GM10847 (cell line): ENCODE results near the gene RALGAPA1.

Experiments
- POLR2A ChIP-seq: IDR thresholded peaks from 2 replicates; pipeline ENCODE4 v1.6.1; 2011; ENCODE audit not compliant: insufficient read length; ENCODE audit errors: extremely low read depth

RALGAPA1 gene

DNA sequence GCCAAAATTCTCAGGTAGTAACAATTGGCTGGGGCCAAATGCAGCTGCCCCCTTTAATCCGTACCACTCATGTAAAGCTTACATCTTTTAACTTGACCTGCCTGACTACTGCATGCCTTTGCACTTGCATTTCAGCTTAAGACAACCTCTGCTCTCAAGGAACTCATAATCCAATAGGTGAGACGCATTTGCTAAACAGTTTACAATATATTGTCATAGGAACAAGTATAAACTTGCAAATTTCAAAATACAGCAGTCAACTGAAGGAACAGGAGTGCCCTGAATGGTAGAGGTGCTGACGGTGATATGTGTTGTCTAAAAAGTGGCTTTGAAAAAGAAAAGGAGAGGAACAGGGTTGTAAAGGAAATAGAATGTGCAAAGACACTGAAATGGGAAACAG lies 13.4 kb upstream of the RALGAPA1 start:
- no peak for TF ChIP-seq POLR2A

DNA sequence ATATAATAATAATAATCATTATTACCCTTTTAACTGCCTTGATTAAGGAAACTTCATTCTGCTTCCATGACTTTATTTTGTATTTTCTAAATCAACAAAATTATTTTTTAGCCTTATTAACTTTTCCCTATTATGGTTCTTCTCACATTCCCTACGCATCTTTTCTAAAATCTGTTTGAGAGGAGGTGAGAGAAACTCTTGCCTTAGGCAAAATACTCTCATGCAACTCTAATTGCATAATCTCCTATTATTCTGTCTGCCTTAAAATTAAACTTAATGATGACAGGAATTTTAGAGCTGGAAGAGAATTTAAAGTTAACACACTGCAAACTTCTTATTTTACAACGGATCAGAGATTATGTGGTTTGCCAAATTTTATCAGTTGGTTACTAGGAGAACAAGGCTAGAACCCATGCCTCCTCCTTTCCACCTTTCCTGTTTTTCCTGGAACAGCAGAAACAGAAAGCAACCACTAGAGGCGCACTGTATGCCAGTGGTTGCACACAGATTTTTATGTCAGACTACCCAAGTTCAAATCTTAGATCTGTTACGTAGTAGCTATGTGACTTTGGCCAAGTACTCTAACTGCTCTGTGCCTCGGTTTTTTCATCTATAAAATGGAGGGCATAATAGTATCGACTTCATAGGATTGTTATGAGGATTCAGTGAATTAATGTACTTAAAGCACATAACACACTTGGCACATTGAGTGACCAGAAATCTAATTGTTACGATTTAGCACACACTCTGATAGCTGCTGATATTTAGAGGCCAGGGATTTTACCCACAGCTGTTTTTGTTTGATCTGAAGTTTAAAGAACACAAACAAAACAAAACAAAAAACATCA lies 12.7 kb upstream of the RALGAPA1 start:
- TF ChIP-seq POLR2A, result no peak

DNA sequence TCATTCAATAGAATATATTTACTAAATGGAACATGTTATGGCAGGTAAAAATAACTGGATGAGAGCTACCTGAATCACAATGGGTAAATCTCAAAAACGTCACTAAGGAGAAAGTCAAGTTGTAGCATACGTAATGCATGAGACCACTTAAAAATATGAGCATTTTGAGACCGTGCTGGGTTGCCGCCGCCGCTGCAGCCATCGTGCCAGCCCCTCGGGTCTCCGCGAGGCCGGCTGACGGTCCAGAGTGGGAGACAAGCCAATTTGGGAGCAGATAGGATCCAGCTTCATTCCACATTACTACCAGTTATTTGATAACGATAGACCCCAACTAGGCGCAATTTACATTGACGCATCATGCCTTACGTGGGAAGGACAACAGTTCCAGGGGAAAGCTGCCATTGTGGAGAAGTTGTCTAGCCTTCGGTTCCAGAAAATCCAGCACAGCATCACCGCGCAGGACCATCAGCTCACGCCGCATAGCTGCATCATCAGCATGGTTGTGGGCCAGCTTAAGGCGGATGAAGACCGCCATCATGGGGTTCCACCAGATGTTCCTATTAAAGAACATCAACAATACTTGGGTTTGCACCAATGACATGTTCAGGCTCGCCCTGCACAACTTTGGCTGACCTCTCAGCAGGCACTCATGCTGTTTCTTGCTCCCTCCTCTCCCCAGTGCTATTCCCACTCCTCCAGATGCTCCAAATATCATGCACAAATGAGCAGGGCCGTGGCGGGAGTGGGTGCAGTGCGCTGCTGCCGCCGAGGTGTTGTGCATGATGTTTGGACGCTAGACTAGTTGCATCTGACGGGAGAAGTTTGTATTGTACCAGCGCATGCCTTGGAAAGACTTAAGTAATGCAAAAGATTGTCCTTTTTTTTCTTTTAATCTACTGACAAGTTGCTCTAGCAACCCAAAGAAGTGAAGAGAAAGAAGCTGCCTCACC lies 10.8 kb upstream of the RALGAPA1 start:
- TF ChIP-seq POLR2A, result no peak

DNA sequence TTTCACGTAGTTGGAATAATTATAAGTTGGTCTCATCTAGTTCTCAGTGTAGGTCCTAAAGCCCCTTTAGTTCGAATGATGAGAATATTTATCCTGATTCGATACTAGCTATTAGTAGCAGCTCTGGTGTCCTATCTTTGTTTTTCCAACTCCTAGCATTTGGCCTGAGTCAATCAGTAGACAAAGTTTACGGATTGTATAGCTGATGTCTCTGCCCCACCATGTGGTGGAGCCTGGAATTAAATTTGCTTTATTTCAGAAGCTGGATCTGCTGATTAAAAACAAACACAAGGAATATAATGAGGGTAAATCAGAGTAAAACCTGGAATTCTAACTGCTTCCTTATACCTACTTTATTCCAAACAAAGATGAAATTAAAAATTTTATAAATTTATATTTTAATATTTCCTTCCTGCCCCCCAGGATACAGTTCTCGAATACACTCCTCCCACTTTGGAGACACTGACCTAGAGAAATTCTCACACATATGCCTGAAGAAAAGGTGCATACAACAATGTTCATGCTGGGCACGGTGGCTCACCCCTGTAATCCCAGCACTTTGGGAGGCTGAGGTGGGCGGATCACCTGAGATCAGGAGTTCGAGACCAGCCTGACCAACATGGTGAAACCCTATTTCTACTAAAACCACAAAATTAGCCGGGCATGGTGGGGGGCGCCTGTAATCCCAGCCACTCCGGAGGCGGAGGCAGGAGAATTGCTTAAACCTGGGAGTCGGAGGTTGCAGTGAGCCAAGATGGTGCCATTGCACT lies 9.4 kb upstream of the RALGAPA1 start:
- TF ChIP-seq POLR2A, result no peak

DNA sequence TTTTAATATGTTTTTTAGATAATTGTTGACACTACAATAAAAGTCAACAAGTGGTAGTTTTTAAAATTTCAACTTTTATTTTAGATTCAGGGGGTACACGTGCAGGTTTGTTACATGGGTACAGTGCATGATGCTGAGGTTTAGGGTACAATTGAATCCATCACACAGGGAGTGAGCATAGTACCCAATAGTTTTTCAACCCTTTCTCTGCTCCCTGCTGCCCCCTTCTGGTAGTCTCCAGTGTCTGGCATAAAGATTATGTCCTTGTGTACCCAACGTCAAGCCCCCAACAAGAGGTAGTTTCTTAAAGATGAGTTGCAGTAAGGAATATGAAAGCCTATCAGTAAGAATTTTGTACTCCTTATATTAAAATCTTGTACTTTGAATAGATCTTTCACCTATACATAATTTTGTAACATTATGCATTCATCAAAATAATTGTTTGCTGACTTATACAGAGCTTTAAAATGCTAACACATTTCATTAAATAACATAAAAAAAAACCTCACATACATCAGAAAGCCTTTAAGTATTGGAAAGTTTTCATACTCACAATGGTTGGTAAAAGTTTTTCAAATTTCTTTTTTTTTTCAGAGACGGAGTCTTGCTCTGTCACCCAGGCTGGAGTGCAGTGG lies 5.4 kb upstream of the RALGAPA1 start:
- TF ChIP-seq POLR2A, result no peak

DNA sequence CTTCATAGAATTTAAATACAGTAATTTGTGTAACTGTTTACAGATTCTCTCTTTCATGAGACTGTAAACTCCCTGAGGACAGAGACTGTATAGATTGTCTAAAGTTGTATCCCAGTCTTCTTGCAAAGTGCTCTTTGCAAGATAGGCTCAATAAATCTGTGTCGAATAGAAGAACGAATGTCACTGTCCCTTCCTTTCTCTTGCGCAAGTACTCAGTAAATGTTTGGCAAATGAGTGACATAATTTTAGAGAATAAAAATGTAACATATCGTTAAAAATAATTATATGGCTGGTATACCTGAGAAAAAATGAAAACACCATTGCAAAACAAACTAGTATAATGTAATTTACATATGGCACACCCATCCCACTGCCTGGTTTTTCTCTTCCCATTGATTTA lies 1.9 kb upstream of the RALGAPA1 start:
- TF ChIP-seq POLR2A, result no peak

DNA sequence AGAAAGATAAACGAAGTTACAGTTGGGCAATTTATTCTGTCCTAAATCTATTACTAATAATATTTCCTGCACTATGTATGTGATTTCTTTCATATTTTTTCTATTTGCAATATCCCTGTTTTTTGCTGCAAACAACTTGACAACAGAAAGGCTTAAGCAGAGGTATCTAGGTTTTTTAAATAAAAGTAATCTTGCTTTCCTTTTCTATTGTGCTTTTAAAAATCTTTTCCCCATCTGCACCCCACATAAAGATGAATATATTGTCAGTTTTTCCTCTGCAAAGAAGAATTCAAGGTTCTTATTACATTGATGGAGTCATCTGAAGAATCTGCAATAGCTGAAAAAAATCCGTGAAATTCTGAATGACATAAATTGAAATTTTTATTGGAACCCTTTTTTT lies 502 bp upstream of the RALGAPA1 start:
- TF ChIP-seq POLR2A, result no peak

DNA sequence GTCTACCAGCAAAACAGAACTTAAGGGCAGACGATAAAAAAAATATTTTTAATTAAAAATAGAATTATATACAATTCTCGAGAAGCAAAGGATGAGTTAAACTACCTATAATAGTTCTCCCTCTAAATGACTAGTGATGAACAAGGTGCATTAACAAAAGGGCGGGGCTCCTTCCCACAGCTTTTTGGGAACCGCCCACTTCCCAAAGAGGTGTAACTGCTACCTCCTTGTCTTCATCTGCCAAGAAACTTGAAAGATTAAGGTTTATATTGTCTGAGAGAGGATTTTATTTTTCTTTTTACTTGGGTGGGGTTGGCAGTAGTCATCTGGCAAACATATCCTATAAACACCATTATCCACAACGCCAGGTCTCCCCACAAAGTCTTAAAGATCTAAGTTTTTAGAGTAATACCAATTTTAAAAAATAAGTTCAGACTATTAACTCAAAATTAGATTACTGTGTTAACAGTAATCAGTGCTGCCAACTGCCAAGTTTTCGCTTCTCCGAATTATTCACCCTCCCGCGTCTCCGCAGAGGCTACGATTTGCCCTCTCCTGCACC lies 938 bp downstream of the RALGAPA1 start:
- no peak for TF ChIP-seq POLR2A

DNA sequence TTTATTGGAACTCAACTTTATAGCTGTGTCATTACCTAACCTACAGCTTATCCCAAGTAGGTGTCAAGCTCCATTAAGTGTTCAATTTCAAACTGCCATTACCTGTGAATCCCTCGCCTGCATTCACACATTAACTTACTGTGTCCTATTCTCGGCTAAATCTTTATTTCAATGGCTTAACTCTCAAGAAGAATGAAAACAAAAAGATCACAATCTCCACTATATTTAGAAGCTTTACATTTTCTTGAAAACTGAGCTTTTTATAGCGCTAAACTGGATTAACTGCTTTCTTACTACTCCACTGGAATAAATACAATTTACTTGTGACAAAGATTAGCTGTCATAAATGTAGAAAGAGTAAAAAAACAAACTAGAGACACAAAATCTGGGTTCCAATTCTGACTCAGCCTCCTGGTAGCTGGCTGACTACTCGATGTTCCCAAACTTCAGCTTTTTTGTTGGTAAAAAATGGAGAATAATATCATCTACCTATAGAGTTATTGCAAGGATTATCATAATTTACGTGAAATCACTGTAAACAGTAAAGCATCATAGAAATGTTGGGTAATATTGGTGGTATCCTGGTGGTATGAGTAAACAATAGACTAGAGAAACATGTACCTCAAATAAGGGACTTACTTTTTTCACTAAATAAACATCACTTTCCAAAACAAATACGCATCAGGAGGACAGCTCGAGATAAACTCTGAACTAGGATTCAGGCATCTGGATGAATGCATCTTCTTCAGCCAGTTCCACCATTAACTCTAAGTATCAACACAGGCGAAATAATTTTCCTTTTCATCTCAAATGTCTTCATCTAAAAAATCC lies 1.7 kb downstream of the RALGAPA1 start:
- no peak for TF ChIP-seq POLR2A

DNA sequence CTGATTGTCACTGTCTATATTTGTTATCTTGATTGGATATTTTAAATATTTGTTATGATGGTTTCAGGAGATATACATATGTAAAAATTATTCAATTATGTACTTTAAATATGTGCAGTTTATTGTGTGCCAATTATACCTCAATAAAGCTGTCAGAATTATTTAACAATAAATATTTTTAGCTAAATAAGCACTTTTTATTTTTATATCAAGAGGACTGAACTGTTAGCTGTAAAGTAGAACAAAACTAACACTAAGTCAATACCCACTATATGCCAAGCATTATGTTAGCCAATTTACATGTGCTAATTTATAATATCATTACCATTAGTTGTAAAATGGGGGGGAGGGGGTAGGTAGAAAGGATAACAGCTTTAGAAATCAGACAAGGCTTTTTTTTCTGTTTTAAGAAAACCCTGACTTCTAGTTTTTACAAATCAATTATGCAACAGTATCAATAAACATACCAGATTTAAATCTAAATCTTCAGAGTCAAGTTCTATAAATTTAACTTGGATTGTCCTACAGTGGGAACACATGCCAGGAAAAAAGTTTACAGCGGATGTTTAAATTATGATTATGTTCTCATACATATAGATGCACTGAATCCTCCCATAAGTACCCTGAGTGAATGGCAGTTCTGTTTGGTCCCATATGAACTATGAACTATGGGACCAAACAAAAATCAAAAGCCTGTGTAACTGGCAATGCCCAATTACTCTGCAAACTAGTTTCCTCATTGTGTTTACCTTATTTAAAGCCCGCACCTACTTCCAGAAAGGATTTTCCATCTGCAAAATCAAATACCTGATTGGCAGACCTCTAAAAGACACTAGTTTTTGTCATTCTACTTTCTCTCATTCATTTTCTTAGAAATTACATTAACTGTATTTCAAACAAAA lies 2.8 kb downstream of the RALGAPA1 start:
- no peak for TF ChIP-seq POLR2A

DNA sequence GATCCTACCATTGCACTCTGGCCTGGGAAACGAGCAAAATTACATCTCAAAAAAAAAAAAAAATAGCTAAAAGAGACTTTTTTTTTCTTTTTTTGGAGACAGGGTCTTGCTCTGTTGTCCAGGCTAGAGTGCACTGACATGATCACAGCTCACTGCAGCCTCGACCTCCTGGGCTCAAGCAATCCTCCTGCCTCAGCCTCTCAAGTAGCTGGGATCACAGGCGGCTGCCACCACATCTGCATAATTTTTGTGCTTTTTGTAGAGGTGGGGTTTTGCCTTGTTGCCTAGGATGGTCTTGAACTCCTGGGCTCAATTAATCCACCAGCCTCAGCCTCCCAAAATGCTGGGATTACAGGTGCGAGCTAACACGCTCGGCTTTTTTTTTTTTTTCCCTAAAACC lies 11.3 kb downstream of the RALGAPA1 start:
- TF ChIP-seq POLR2A, result no peak

DNA sequence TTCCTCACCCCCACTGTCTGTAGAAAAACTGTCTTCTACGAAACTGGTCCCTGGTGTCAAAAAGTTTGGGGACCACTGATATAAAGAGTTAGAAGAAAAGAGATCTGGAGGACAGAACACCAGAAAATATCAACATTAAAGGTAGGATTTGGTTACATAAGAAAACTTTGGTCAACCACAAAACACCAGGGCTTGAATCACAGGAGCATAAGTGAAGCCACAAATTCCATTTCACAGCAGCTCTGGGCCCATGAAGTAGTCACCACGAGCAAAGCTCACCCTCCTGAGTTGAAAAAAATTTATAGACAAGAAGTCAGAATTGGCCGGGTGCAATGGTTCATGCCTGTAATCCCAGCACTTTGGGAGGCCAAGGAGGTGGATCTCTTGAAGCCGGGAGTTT lies 19.4 kb downstream of the RALGAPA1 start:
- no peak for TF ChIP-seq POLR2A

DNA sequence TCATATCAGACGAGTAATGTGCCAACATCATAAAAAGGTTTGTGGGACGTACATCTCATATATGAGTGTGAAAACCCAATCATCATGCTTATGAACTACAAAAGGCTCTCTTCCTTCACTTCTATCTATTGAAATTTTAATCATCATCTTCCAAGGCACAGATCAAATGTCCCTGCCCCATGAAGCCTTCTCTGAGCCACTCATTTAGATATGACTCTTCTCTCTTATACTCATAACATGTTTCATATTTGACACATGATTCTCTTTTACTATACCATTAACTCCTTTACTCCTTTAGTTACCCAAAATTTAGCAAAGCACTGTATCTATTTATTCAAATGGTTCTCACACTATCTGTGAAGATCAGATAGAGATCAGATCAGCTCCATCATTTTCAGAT lies 22.2 kb downstream of the RALGAPA1 start:
- TF ChIP-seq POLR2A, result no peak

DNA sequence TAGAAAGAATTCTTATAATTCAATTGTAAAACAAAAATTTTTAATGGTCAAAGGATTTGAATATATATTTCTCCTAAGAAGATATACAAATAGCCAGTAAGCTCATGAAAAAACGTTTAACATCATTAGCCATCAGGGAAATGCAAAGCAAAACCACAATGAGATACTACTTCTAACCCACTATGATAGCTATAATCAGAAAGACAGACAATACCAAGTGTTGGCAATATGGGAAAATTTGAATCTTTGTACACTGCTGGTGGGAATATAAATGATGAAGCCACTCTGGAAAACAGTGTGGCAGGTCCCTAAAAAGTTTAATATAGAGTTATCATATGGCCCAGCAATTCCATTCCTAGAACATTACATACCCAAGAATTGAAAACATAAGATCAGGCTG lies 25.4 kb downstream of the RALGAPA1 start:
- TF ChIP-seq POLR2A, result no peak
